ENCODE results near the gene FBN1. TPM values are rescaled to one million over a fixed set of nuclear protein-coding genes. Genes with fewer than 3 reads are reported as not detected.

FBN1 gene
- total and polyA plus RNA-seq, 2 experiments from 2014 or later = 2.1 to 5.3 TPM

- H3K36me3 ChIP-seq = no peaks in the 10 kb centered on the region
- TF ChIP-seq CTCF (IDR thresholded peaks at IDR 0.05; ENCODE audit: low read depth, low read length) = no peak
- H3K4me3 ChIP-seq = no peak overlapping the region
- H3K27ac ChIP-seq = no peak overlapping the region
- no peaks in the 10 kb centered on the region for H3K4me1 ChIP-seq (ENCODE audit: low read depth)
- no peaks in the 10 kb centered on the region for H3K27me3 ChIP-seq
- no peak for DNase-seq (ENCODE audit: low read depth in 1 of 2, low spot score in 1 of 2)
- no peaks in the 10 kb centered on the region for H3K9me3 ChIP-seq (ENCODE audit: low read depth)
Observed at GRCh38 chr15:48426941-48427340, 218.6 kb downstream of the FBN1 start.

- DNase-seq (ENCODE audit: low read depth in 1 of 2, low spot score in 1 of 2) = no peak
Observed at GRCh38 chr15:48426044-48426443, 219.5 kb downstream of the FBN1 start.

GRCh38 chr15:48425051-48425450 is 220.5 kb downstream of the FBN1 start:
- TF ChIP-seq CTCF (IDR thresholded peaks at IDR 0.05; ENCODE audit: low read depth, low read length) = no peak
- no peaks in the 10 kb centered on the region for H3K36me3 ChIP-seq
- no peaks in the 10 kb centered on the region for H3K4me1 ChIP-seq (ENCODE audit: low read depth)
- H3K4me3 ChIP-seq = no peak overlapping the region
- no peaks in the 10 kb centered on the region for H3K9me3 ChIP-seq (ENCODE audit: low read depth)
- DNase-seq (ENCODE audit: low read depth in 1 of 2, low spot score in 1 of 2) = no peak
- no peaks in the 10 kb centered on the region for H3K27me3 ChIP-seq
- H3K27ac ChIP-seq = no peak overlapping the region

More at GRCh38 chr15:48426044-48426443, 219.5 kb downstream of the FBN1 start:
- Histone ChIP-seq H3K4me3 (no peak overlapping the region), H3K36me3 (no peaks in the 10 kb centered on the region), H3K9me3 (ENCODE audit: low read depth) (no peaks in the 10 kb centered on the region), H3K4me1 (ENCODE audit: low read depth) (no peaks in the 10 kb centered on the region), H3K27ac (no peak overlapping the region), H3K27me3 (no peaks in the 10 kb centered on the region)
- TF ChIP-seq CTCF (IDR thresholded peaks at IDR 0.05; ENCODE audit: low read depth, low read length) = no peak

- Histone ChIP-seq H3K4me3 (no peak overlapping the region), H3K27ac (no peak overlapping the region), H3K36me3 (no peaks in the 10 kb centered on the region)
Observed at GRCh38 chr15:48423896-48424475, 221.5 kb downstream of the FBN1 start.

GRCh38 chr15:48423342-48423741 is 222.2 kb downstream of the FBN1 start:
- Histone ChIP-seq H3K36me3 (no peaks in the 10 kb centered on the region), H3K9me3 (ENCODE audit: low read depth) (no peaks in the 10 kb centered on the region), H3K27ac (no peak overlapping the region), H3K27me3 (no peaks in the 10 kb centered on the region), H3K4me3 (no peak overlapping the region), H3K4me1 (ENCODE audit: low read depth) (no peaks in the 10 kb centered on the region)
- no peak for TF ChIP-seq CTCF (IDR thresholded peaks at IDR 0.05; ENCODE audit: low read depth, low read length)
- no peak for DNase-seq (ENCODE audit: low read depth in 1 of 2, low spot score in 1 of 2)

More at GRCh38 chr15:48423896-48424475, 221.5 kb downstream of the FBN1 start:
- Histone ChIP-seq H3K27me3 (no peaks in the 10 kb centered on the region), H3K4me1 (ENCODE audit: low read depth) (no peaks in the 10 kb centered on the region), H3K9me3 (ENCODE audit: low read depth) (no peaks in the 10 kb centered on the region)
- no peak for DNase-seq (ENCODE audit: low read depth in 1 of 2, low spot score in 1 of 2)
- TF ChIP-seq CTCF (IDR thresholded peaks at IDR 0.05; ENCODE audit: low read depth, low read length) = no peak
